Fibroblast of lung (primary cell): Measurements from ENCODE around the gene SEC14L2.

Experiments used
- EZH2 ChIP-seq: IDR thresholded peaks from 2 replicates; pipeline ENCODE4 v1.5.1; 2012; ENCODE audit warnings: low read length, control low read depth, mild to moderate bottlenecking; ENCODE audit errors: missing control alignments
- TF ChIP-seq, protein P1 (sequence below), 2 donors: IDR thresholded peaks in 1 of 2; conservative IDR thresholded peaks in 1 of 2; 1 replicate in 1 of 2; 2 replicates in 1 of 2; pipeline ENCODE4 v1.5.1; 2011 to 2012; ENCODE audit warnings: low read length in 2 of 2, control low read depth in 1 of 2, inconsistent platforms in 1 of 2, low read depth in 1 of 2, mild to moderate bottlenecking in 1 of 2

DNA sequence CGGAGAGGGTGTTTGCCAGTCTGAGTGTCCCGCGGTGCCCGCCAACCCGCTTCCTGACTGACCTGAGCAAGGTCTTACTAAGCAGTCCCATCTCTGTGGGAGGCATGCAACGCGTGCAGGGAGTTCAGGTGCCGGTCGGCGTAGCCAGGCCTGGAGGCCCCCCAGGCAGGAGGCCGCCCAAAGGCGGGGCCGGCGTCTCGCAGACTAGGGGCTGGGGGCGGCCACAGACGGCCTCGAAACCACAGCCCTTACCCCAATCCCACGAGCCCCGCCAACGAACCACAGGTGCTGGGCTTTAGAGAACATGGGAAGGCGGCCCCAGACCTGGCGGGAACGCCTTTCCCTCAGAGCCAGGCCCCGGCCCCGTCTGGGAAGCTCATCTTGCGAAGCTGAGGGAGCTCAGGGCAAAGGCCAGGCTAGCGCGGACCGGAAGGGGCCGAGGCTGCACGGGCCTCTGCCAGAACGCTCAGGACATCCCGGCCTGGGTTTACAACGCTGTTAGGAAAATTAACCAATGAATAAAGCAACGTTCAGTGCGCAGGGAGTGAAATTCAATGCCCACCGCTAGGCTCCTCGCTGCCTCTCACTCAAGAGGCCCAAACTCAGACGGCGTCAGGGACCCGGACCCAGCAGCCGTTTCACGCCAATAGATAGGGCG lies 26.6 kb downstream of the SEC14L2 start:
- TF ChIP-seq, protein P1, sequence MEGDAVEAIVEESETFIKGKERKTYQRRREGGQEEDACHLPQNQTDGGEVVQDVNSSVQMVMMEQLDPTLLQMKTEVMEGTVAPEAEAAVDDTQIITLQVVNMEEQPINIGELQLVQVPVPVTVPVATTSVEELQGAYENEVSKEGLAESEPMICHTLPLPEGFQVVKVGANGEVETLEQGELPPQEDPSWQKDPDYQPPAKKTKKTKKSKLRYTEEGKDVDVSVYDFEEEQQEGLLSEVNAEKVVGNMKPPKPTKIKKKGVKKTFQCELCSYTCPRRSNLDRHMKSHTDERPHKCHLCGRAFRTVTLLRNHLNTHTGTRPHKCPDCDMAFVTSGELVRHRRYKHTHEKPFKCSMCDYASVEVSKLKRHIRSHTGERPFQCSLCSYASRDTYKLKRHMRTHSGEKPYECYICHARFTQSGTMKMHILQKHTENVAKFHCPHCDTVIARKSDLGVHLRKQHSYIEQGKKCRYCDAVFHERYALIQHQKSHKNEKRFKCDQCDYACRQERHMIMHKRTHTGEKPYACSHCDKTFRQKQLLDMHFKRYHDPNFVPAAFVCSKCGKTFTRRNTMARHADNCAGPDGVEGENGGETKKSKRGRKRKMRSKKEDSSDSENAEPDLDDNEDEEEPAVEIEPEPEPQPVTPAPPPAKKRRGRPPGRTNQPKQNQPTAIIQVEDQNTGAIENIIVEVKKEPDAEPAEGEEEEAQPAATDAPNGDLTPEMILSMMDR (conservative IDR thresholded peaks at IDR 0.05 in 1 of 2, IDR thresholded peaks at IDR 0.05 in 1 of 2; ENCODE audit: low read depth in 1 of 2, low read length in 2 of 2): no peak
- no peak for TF ChIP-seq EZH2
